GM23338 (cell line): ENCODE measurements around the gene IGSF21. TPM values are rescaled to one million over a fixed set of nuclear protein-coding genes. Genes with fewer than 3 reads are reported as not detected.

Experiments
- ATAC-seq: fragments of 200-7000 bp; cut with Tn5 transposase; 3 replicates; pipeline ENCODE4 v1.9.1; 2020
- DNase-seq: peaks from one replicate; pipeline ENCODE4 v3.0.0-alpha.2; 2015; ENCODE audit warnings: low spot score
- H2AFZ ChIP-seq: fragments of 200-600 bp; sonication (generic); 2 replicates; pipeline ENCODE4 v1.8.0; 2016; ENCODE audit warnings: antibody characterized with exemption, mild to moderate bottlenecking, moderate library complexity
- H3F3A ChIP-seq: fragments of 200-600 bp; sonication (generic); replicated peaks from 2 replicates; pipeline ENCODE4 v1.8.0; 2017; ENCODE audit warnings: antibody characterized with exemption, mixed run types, low read depth
- H3K27ac ChIP-seq: fragments of 200-600 bp; sonication (generic); 2 replicates; pipeline ENCODE4 v1.6.1; 2016; ENCODE audit warnings: low read depth
- H3K27me3 ChIP-seq: fragments of 200-600 bp; sonication (generic); 2 replicates; pipeline ENCODE4 v1.8.0; 2016; ENCODE audit warnings: mild to moderate bottlenecking, mixed run types, moderate library complexity; ENCODE audit not compliant: insufficient read depth
- H3K36me3 ChIP-seq: fragments of 200-600 bp; sonication (generic); 2 replicates; pipeline ENCODE4 v1.8.0; 2016; ENCODE audit warnings: mild to moderate bottlenecking; ENCODE audit not compliant: insufficient read depth
- H3K4me1 ChIP-seq: fragments of 200-600 bp; sonication (generic); 2 replicates; pipeline ENCODE4 v1.8.0; 2016; ENCODE audit warnings: mild to moderate bottlenecking, moderate library complexity; ENCODE audit not compliant: insufficient read depth
- H3K4me2 ChIP-seq: fragments of 200-600 bp; sonication (generic); 2 replicates; pipeline ENCODE4 v1.7.1; 2017; ENCODE audit warnings: mixed run types
- H3K4me3 ChIP-seq: fragments of 200-600 bp; sonication (generic); 2 replicates; pipeline ENCODE4 v1.6.1; 2016; ENCODE audit warnings: mixed run types
- H3K79me2 ChIP-seq: fragments of 200-600 bp; sonication (generic); replicated peaks from 2 replicates; pipeline ENCODE4 v1.8.0; 2017; ENCODE audit warnings: mild to moderate bottlenecking; ENCODE audit not compliant: insufficient read depth
- H3K9me2 ChIP-seq: fragments of 200-600 bp; sonication (generic); 2 replicates; pipeline ENCODE4 v1.8.0; 2017; ENCODE audit not compliant: insufficient read depth
- H4K20me1 ChIP-seq: fragments of 200-600 bp; sonication (generic); replicated peaks from 2 replicates; pipeline ENCODE4 v1.8.0; 2017; ENCODE audit warnings: mild to moderate bottlenecking; ENCODE audit not compliant: insufficient read depth
- H3K27ac Mint-ChIP-seq: 2 replicates; pipeline ENCODE4 v1.8.0; 2020; ENCODE audit warnings: inconsistent platforms, mild to moderate bottlenecking, moderate library complexity, mixed read lengths
- H3K27me3 Mint-ChIP-seq: 3 replicates; pipeline ENCODE4 v1.8.0; 2022; ENCODE audit warnings: low read depth, mild to moderate bottlenecking, moderate library complexity, mixed read lengths, inconsistent platforms; ENCODE audit not compliant: insufficient read depth, poor library complexity
- H3K36me3 Mint-ChIP-seq: 3 replicates; pipeline ENCODE4 v1.8.0; 2021; ENCODE audit warnings: low read depth, mild to moderate bottlenecking, inconsistent platforms, moderate library complexity, mixed read lengths
- H3K4me1 Mint-ChIP-seq: 3 replicates; pipeline ENCODE4 v1.8.0; 2020; ENCODE audit warnings: mild to moderate bottlenecking, inconsistent platforms, mixed read lengths
- H3K4me3 Mint-ChIP-seq: 3 replicates; pipeline ENCODE4 v1.8.0; 2021; ENCODE audit warnings: moderate library complexity, mild to moderate bottlenecking, inconsistent platforms, mixed read lengths
- H3K9me3 Mint-ChIP-seq: 3 replicates; pipeline ENCODE4 v1.8.0; 2020; ENCODE audit warnings: moderate library complexity, mild to moderate bottlenecking, inconsistent platforms, mixed read lengths
- JUNB ChIP-seq: IDR thresholded peaks from one replicate; pipeline ENCODE4 v1.6.1; 2016; ENCODE audit warnings: antibody characterized with exemption; ENCODE audit not compliant: unreplicated experiment
- polyA plus RNA-seq: library from polyadenylated mRNA; unstranded; fragments of >200 nt; fragmentation: Nextera tagmentation; extraction: Ambion mirVana; gene quantifications from 2 replicates; pipeline ENCODE4 v1.2.1, GENCODE V29; 2016
- total RNA-seq: library from RNA; depleted of rRNA; stranded (reverse); fragments of >200 nt; shearing (Covaris generic); gene quantifications from 2 replicates; pipeline ENCODE4 v1.2.3, GENCODE V29; 2014
- TF ChIP-seq, protein P1 (sequence below): fragments of 250-450 bp; sonication (Bioruptor Pico); IDR thresholded peaks from 2 replicates; pipeline ENCODE4 v1.5.0; 2020; ENCODE audit warnings: mild to moderate bottlenecking, moderate library complexity
- TF ChIP-seq, protein P2 (sequence below), 2 experiments: fragments of 200-600 bp in 1 of 2; sonication (generic) in 1 of 2; conservative IDR thresholded peaks; 2 replicates each; pipeline versions ENCODE4 v1.5.1 to v1.6.1; 2016 to 2017; ENCODE audit warnings: antibody characterized with exemption in 2 of 2, low read depth in 2 of 2, mild to moderate bottlenecking in 2 of 2, moderate library complexity in 1 of 2

The IGSF21 gene
- total and polyA plus RNA-seq, 2 experiments from 2014 or later: 15.6 to 15.7 TPM

DNA sequence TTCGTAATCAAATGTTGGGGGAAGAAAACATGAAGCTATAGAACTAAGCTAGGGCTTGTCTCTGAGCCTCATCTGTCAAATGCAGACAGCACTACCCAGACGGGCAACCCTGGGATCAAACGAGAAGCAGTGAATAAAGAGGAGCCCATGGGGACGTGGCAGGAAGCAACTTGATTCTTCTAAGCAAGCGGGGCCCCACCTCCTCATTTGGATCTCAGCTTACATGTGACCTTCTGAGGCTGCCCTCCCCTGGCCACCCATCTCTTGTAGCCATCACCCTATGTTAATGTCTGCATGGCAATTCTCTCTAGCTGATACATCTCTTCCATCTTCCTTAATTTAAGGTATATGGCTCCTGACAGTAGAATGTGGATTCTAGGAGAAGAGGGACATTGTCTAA, 171.3 kb downstream of the IGSF21 start:
- peak overlapping the region; percentile 6; the same call in 1 of the 2 replicates for H3K4me2 ChIP-seq
- Mint-ChIP-seq H3K9me3 (no peaks in the 10 kb centered on the region), H3K4me3 (no peak overlapping the region), H3K27ac (peak overlapping the region; percentile 78; the same call in 1 of the 2 replicates), H3K36me3 (no peaks in the 10 kb centered on the region), H3K4me1 (peaks cover 63% of the 10 kb centered on the region), H3K27me3 (peaks cover 24% of the 10 kb centered on the region)
- H2AFZ ChIP-seq: no peak overlapping the region
- no peak overlapping the region for H3K27ac ChIP-seq
- DNase-seq (peak; percentile 65), ATAC-seq (peak; percentile 75)
- no peak overlapping the region for H3K4me3 ChIP-seq
- no peaks in the 10 kb centered on the region for H3K27me3 ChIP-seq
- TF ChIP-seq JUNB: no peak
- TF ChIP-seq, protein P1, sequence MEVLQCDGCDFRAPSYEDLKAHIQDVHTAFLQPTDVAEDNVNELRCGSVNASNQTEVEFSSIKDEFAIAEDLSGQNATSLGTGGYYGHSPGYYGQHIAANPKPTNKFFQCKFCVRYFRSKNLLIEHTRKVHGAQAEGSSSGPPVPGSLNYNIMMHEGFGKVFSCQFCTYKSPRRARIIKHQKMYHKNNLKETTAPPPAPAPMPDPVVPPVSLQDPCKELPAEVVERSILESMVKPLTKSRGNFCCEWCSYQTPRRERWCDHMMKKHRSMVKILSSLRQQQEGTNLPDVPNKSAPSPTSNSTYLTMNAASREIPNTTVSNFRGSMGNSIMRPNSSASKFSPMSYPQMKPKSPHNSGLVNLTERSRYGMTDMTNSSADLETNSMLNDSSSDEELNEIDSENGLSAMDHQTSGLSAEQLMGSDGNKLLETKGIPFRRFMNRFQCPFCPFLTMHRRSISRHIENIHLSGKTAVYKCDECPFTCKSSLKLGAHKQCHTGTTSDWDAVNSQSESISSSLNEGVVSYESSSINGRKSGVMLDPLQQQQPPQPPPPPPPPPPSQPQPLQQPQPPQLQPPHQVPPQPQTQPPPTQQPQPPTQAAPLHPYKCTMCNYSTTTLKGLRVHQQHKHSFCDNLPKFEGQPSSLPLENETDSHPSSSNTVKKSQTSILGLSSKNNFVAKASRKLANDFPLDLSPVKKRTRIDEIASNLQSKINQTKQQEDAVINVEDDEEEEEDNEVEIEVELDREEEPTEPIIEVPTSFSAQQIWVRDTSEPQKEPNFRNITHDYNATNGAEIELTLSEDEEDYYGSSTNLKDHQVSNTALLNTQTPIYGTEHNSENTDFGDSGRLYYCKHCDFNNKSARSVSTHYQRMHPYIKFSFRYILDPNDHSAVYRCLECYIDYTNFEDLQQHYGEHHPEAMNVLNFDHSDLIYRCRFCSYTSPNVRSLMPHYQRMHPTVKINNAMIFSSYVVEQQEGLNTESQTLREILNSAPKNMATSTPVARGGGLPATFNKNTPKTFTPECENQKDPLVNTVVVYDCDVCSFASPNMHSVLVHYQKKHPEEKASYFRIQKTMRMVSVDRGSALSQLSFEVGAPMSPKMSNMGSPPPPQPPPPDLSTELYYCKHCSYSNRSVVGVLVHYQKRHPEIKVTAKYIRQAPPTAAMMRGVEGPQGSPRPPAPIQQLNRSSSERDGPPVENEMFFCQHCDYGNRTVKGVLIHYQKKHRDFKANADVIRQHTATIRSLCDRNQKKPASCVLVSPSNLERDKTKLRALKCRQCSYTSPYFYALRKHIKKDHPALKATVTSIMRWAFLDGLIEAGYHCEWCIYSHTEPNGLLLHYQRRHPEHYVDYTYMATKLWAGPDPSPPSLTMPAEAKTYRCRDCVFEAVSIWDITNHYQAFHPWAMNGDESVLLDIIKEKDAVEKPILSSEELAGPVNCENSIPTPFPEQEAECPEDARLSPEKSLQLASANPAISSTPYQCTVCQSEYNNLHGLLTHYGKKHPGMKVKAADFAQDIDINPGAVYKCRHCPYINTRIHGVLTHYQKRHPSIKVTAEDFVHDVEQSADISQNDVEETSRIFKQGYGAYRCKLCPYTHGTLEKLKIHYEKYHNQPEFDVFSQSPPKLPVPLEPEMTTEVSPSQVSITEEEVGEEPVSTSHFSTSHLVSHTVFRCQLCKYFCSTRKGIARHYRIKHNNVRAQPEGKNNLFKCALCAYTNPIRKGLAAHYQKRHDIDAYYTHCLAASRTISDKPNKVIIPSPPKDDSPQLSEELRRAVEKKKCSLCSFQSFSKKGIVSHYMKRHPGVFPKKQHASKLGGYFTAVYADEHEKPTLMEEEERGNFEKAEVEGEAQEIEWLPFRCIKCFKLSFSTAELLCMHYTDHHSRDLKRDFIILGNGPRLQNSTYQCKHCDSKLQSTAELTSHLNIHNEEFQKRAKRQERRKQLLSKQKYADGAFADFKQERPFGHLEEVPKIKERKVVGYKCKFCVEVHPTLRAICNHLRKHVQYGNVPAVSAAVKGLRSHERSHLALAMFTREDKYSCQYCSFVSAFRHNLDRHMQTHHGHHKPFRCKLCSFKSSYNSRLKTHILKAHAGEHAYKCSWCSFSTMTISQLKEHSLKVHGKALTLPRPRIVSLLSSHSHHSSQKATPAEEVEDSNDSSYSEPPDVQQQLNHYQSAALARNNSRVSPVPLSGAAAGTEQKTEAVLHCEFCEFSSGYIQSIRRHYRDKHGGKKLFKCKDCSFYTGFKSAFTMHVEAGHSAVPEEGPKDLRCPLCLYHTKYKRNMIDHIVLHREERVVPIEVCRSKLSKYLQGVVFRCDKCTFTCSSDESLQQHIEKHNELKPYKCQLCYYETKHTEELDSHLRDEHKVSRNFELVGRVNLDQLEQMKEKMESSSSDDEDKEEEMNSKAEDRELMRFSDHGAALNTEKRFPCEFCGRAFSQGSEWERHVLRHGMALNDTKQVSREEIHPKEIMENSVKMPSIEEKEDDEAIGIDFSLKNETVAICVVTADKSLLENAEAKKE (CRISPR knock-in tag): 0 out of 2 replicates have a peak, but pooled peaks have one; percentile 27
- TF ChIP-seq, protein P2, sequence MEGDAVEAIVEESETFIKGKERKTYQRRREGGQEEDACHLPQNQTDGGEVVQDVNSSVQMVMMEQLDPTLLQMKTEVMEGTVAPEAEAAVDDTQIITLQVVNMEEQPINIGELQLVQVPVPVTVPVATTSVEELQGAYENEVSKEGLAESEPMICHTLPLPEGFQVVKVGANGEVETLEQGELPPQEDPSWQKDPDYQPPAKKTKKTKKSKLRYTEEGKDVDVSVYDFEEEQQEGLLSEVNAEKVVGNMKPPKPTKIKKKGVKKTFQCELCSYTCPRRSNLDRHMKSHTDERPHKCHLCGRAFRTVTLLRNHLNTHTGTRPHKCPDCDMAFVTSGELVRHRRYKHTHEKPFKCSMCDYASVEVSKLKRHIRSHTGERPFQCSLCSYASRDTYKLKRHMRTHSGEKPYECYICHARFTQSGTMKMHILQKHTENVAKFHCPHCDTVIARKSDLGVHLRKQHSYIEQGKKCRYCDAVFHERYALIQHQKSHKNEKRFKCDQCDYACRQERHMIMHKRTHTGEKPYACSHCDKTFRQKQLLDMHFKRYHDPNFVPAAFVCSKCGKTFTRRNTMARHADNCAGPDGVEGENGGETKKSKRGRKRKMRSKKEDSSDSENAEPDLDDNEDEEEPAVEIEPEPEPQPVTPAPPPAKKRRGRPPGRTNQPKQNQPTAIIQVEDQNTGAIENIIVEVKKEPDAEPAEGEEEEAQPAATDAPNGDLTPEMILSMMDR (conservative IDR thresholded peaks at IDR 0.05; ENCODE audit: low read depth in 2 of 2): 0 out of 4 replicates have a peak, but pooled peaks of 1 of the 2 experiments have one; percentile 9
- no peaks in the 10 kb centered on the region for H3K79me2 ChIP-seq
- no peaks in the 10 kb centered on the region for H4K20me1 ChIP-seq
- no peaks in the 10 kb centered on the region; the same call in 1 of the 2 replicates for H3K36me3 ChIP-seq
- no peaks in the 10 kb centered on the region for H3K9me2 ChIP-seq
- H3F3A ChIP-seq: peaks cover under 1% of the 10 kb centered on the region; the same call in 1 of the 2 replicates
- peaks cover 37% of the 10 kb centered on the region for H3K4me1 ChIP-seq
